Mesenchymal stem cell (in vitro differentiated cells and primary cell): ENCODE data around the gene STRN.
A peak's percentile ranks its signal among the peaks of the same experiment; 100 is the strongest.

ENCODE experiments used
- DNase-seq: peaks from one replicate; pipeline ENCODE4 v3.0.0-alpha.2; 2013
- H2AFZ ChIP-seq: one replicate; pipeline ENCODE4 v1.6.1; 2013; ENCODE audit warnings: low read depth, mild to moderate bottlenecking, control low read depth, inconsistent platforms, low read length, moderate library complexity
- H2AK5ac ChIP-seq: 2 replicates; pipeline ENCODE4 v1.6.1; 2013; ENCODE audit warnings: low read length, moderate library complexity, mild to moderate bottlenecking, inconsistent platforms; ENCODE audit not compliant: severe bottlenecking
- H2BK120ac ChIP-seq: one replicate; pipeline ENCODE4 v1.6.1; 2013; ENCODE audit warnings: low read depth, mild to moderate bottlenecking, inconsistent platforms, low read length, moderate library complexity
- H2BK12ac ChIP-seq, 2 experiments: one replicate each; pipeline ENCODE4 v1.6.1; 2013; ENCODE audit warnings: inconsistent platforms in 2 of 2, low read length in 2 of 2, mild to moderate bottlenecking in 2 of 2, moderate library complexity in 2 of 2, control low read depth in 1 of 2
- H2BK15ac ChIP-seq: one replicate; pipeline ENCODE4 v1.6.1; 2013; ENCODE audit warnings: mild to moderate bottlenecking, low read depth, inconsistent platforms; ENCODE audit not compliant: poor library complexity, severe bottlenecking
- H2BK5ac ChIP-seq: 2 replicates; pipeline ENCODE4 v1.6.1; 2013; ENCODE audit warnings: low read depth, mild to moderate bottlenecking, low read length, control low read depth, inconsistent platforms; ENCODE audit not compliant: poor library complexity, severe bottlenecking
- H3K14ac ChIP-seq, 2 experiments: one replicate each; pipeline ENCODE4 v1.6.1; 2013; ENCODE audit warnings: inconsistent platforms in 2 of 2, low read length in 2 of 2, control low read depth in 1 of 2, mild to moderate bottlenecking in 1 of 2, moderate library complexity in 1 of 2
- H3K18ac ChIP-seq, 2 experiments: one replicate each; pipeline ENCODE4 v1.6.1; 2013; ENCODE audit warnings: inconsistent platforms in 2 of 2, low read length in 2 of 2, control low read depth in 1 of 2, low read depth in 1 of 2, mild to moderate bottlenecking in 1 of 2
- H3K23ac ChIP-seq, 2 experiments: one replicate each; pipeline ENCODE4 v1.6.1; 2013; ENCODE audit warnings: inconsistent platforms in 2 of 2, low read length in 2 of 2, mild to moderate bottlenecking in 2 of 2, moderate library complexity in 2 of 2, control low read depth in 1 of 2
- H3K27ac ChIP-seq: 2 replicates; pipeline ENCODE4 v1.5.1; 2013; ENCODE audit warnings: mild to moderate bottlenecking, moderate library complexity, low read length, control low read depth, inconsistent platforms; ENCODE audit not compliant: poor library complexity, severe bottlenecking
- H3K27me3 ChIP-seq, 2 experiments: 2 replicates each; pipeline versions ENCODE4 v1.6.1 to v1.7.0; 2013; ENCODE audit warnings: low read length in 2 of 2, mild to moderate bottlenecking in 2 of 2, moderate library complexity in 2 of 2, control low read depth in 1 of 2, inconsistent platforms in 1 of 2; ENCODE audit not compliant: control insufficient read depth in 1 of 2, insufficient read depth in 1 of 2
- H3K36me3 ChIP-seq, 2 experiments: 2 replicates each; pipeline versions ENCODE4 v1.6.1 to v1.7.0; 2013; ENCODE audit warnings: low read length in 2 of 2, control low read depth in 1 of 2, inconsistent platforms in 1 of 2, low read depth in 1 of 2, mild to moderate bottlenecking in 1 of 2; ENCODE audit not compliant: insufficient read depth in 2 of 2, control insufficient read depth in 1 of 2
- H3K4ac ChIP-seq, 2 experiments: one replicate each; pipeline ENCODE4 v1.6.1; 2013; ENCODE audit warnings: inconsistent platforms in 2 of 2, low read length in 2 of 2, mild to moderate bottlenecking in 2 of 2, moderate library complexity in 2 of 2, control low read depth in 1 of 2, low read depth in 1 of 2
- H3K4me1 ChIP-seq: 2 replicates; pipeline ENCODE4 v1.6.1; 2013; ENCODE audit warnings: low read depth, low read length, control low read depth; ENCODE audit not compliant: control insufficient read depth, insufficient read depth
- H3K4me2 ChIP-seq: 2 replicates; pipeline ENCODE4 v1.6.1; 2013; ENCODE audit warnings: low read length, mild to moderate bottlenecking, inconsistent platforms; ENCODE audit not compliant: poor library complexity, severe bottlenecking
- H3K4me3 ChIP-seq, 2 experiments: 2 replicates each; pipeline versions ENCODE4 v1.5.1 to v1.7.0; 2013; ENCODE audit warnings: low read length in 2 of 2, mild to moderate bottlenecking in 2 of 2, control low read depth in 1 of 2, low read depth in 1 of 2; ENCODE audit not compliant: insufficient read depth in 1 of 2
- H3K79me1 ChIP-seq: replicated peaks from 2 replicates; pipeline ENCODE4 v1.6.1; 2013; ENCODE audit warnings: mild to moderate bottlenecking, control low read depth, low read length, inconsistent platforms; ENCODE audit not compliant: poor library complexity, severe bottlenecking
- H3K9ac ChIP-seq: 2 replicates; pipeline ENCODE4 v1.7.0; 2013; ENCODE audit warnings: mild to moderate bottlenecking, low read length, moderate library complexity
- H3K9me3 ChIP-seq: 2 replicates; pipeline ENCODE4 v1.7.0; 2013; ENCODE audit warnings: mild to moderate bottlenecking, low read length; ENCODE audit not compliant: control insufficient read depth
- H4K8ac ChIP-seq: one replicate; pipeline ENCODE4 v1.6.1; 2013; ENCODE audit warnings: inconsistent platforms, mild to moderate bottlenecking, low read length, moderate library complexity
- H4K91ac ChIP-seq: one replicate; pipeline ENCODE4 v1.6.1; 2013; ENCODE audit warnings: mild to moderate bottlenecking, low read length, inconsistent platforms
- whole genome bisulfite sequencing: methylation state at CpG from one replicate; pipeline ENCODE4 v1.1.7; 2013; ENCODE audit warnings: mixed read lengths; 5-methylcytosine and 5-hydroxymethylcytosine counted together

Gene STRN

GRCh38 chr2:36912695-36913094 is 53.6 kb downstream of the STRN start:
- H3K79me1 ChIP-seq: peaks cover 10% of the 10 kb centered on the region
- no peak overlapping the region for H2BK12ac ChIP-seq
- H2BK5ac ChIP-seq: no peak overlapping the region
- no peak overlapping the region for H3K9ac ChIP-seq
- H3K4me3 ChIP-seq: no peak overlapping the region
- no peak overlapping the region for H4K91ac ChIP-seq
- no peak overlapping the region for H4K8ac ChIP-seq
- no peaks in the 10 kb centered on the region for H3K9me3 ChIP-seq
- H2AK5ac ChIP-seq: no peak overlapping the region
- no peak overlapping the region for H2AFZ ChIP-seq
- peaks cover 0 to 28% of the 10 kb centered on the region in 2 experiments for H3K36me3 ChIP-seq
- no peak overlapping the region for H3K14ac ChIP-seq
- H3K18ac ChIP-seq: no peak overlapping the region
- H3K4ac ChIP-seq: no peak overlapping the region
- no peak overlapping the region for H2BK15ac ChIP-seq
- peak; percentile 16 for DNase-seq
- H3K23ac ChIP-seq: no peak overlapping the region
- H3K27ac ChIP-seq: no peak overlapping the region
- H2BK120ac ChIP-seq: no peak overlapping the region
- H3K27me3 ChIP-seq: no peaks in the 10 kb centered on the region
- no peaks in the 10 kb centered on the region for H3K4me1 ChIP-seq
- no peak overlapping the region for H3K4me2 ChIP-seq

- no peak overlapping the region for H3K18ac ChIP-seq
- no peak overlapping the region for H3K27ac ChIP-seq
- no peak overlapping the region for H2BK12ac ChIP-seq
- no peak for DNase-seq
- H3K4ac ChIP-seq: no peak overlapping the region
- peaks cover 17% of the 10 kb centered on the region for H3K79me1 ChIP-seq
- H3K14ac ChIP-seq: no peak overlapping the region
- no peaks in the 10 kb centered on the region for H3K27me3 ChIP-seq
- H4K8ac ChIP-seq: no peak overlapping the region
- H3K4me2 ChIP-seq: no peak overlapping the region
- no peak overlapping the region for H2BK120ac ChIP-seq
- no peaks in the 10 kb centered on the region for H3K9me3 ChIP-seq
- no peak overlapping the region for H3K9ac ChIP-seq
- no peak overlapping the region for H2AK5ac ChIP-seq
- H3K23ac ChIP-seq: no peak overlapping the region
- H2AFZ ChIP-seq: no peak overlapping the region
- H3K4me1 ChIP-seq: no peaks in the 10 kb centered on the region
- no peak overlapping the region for H2BK15ac ChIP-seq
- H3K36me3 ChIP-seq: peaks cover 6 to 28% of the 10 kb centered on the region in 2 experiments
- no peak overlapping the region for H3K4me3 ChIP-seq
- H4K91ac ChIP-seq: no peak overlapping the region
- no peak overlapping the region for H2BK5ac ChIP-seq
These were observed 55.3 kb downstream of the STRN start for GRCh38 chr2:36911012-36911411.

- Histone ChIP-seq H4K91ac (no peak overlapping the region), H2AK5ac (no peak overlapping the region), H3K4me2 (no peak overlapping the region), H3K36me3 (peaks cover 6 to 29% of the 10 kb centered on the region in 2 experiments), H3K4me3 (no peak overlapping the region), H2BK15ac (no peak overlapping the region), H3K4ac (no peak overlapping the region), H2BK120ac (no peak overlapping the region), H3K9me3 (no peaks in the 10 kb centered on the region), H3K4me1 (no peaks in the 10 kb centered on the region), H4K8ac (no peak overlapping the region), H3K23ac (no peak overlapping the region), H2AFZ (no peak overlapping the region), H3K14ac (no peak overlapping the region), H2BK12ac (no peak overlapping the region), H3K27ac (no peak overlapping the region), H3K79me1 (peaks cover 11% of the 10 kb centered on the region), H3K9ac (no peak overlapping the region), H3K18ac (no peak overlapping the region), H3K27me3 (no peaks in the 10 kb centered on the region), H2BK5ac (no peak overlapping the region)
- WGBS: 93% methylated on average over 4 of the region's 4 CpGs
- DNase-seq: no peak
These were observed 60.1 kb downstream of the STRN start for GRCh38 chr2:36906277-36906676.

- Histone ChIP-seq H2BK120ac (no peak overlapping the region), H2BK12ac (no peak overlapping the region), H3K9ac (no peak overlapping the region), H2AFZ (no peak overlapping the region), H4K8ac (no peak overlapping the region), H3K14ac (no peak overlapping the region), H3K4ac (no peak overlapping the region), H3K4me3 (no peak overlapping the region), H3K27ac (no peak overlapping the region), H3K23ac (no peak overlapping the region), H3K79me1 (peaks cover 11% of the 10 kb centered on the region), H3K36me3 (peaks cover 6 to 31% of the 10 kb centered on the region in 2 experiments), H3K4me2 (no peak overlapping the region), H2BK15ac (no peak overlapping the region), H3K4me1 (no peaks in the 10 kb centered on the region), H2AK5ac (no peak overlapping the region), H2BK5ac (no peak overlapping the region), H3K27me3 (no peaks in the 10 kb centered on the region), H4K91ac (no peak overlapping the region), H3K9me3 (no peaks in the 10 kb centered on the region), H3K18ac (no peak overlapping the region)
- DNase-seq: no peak
- 98% methylated on average over 3 of the region's 6 CpGs for WGBS
These were observed 61.7 kb downstream of the STRN start for GRCh38 chr2:36904636-36905035.
